Ammon's horn (tissue), 1 donor: ENCODE measurements around the gene PEF1.

Experiments
- DNase-seq: peaks from one replicate; pipeline ENCODE4 v3.0.0-alpha.2; 2016; ENCODE audit warnings: low spot score

PEF1 gene

DNA sequence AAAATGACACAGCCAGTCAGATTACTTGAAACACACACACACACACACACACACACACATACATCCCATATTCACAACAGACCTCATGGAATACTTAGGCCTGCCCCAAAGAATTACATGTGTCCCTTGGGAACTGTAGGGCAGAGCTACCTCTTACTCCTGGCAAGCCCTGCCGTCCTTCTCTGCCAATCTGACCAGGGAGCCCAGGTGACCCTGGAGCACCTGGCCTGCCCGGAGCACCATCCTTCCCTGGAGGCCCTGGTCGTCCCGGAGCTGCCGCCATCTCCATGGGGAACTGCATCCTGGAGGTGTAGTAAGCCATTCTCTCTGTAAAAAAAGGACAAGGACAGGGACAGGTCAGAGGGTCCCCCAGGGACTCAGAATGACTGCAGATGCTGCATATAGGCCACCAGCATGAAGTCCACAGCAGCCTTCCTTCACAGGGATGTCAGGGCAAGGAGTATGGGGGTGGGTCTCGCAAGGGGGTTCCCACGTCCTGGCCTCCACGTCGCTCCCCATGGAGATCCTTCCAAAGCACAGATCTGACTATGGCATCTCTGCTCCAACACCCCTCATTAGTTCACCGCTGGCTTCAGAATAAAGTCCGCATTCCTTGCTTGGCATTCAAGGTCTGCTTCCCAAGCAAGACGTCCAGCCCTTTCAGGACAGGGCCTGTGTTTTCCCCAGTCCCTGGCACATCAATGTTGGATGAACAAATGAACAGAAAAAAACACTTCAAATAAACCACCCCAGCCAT is 9.2 kb upstream of the PEF1 start:
- DNase-seq, result no peak

DNA sequence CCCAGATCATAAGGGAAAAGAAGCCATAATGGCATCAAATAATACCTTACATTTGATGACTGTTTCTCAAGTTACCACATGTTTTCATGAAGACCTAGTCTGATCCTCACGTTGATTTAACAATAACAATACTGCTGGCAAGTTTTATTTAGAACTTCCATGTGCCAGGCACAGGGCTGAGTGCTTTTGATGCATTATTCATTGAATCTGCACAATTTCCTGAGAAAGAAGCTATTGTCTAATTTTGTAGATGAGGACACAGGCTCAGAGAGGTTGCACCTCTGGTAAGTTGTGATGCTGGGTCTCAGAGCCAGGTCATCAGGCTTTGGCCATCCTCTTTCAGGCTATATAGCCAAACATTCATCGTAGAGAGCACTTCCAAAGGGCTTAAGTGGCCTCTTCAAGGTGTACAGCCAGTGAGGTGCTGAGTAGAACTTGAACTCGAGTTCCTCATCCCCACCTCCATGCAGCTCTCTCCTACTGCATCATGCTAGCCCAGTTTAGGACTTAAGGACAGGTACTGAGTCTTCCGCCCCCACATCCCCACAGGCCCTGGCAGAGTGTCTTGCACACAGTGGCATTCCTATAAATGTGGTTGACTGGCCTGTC is 8.3 kb upstream of the PEF1 start:
- DNase-seq, result no peak

DNA sequence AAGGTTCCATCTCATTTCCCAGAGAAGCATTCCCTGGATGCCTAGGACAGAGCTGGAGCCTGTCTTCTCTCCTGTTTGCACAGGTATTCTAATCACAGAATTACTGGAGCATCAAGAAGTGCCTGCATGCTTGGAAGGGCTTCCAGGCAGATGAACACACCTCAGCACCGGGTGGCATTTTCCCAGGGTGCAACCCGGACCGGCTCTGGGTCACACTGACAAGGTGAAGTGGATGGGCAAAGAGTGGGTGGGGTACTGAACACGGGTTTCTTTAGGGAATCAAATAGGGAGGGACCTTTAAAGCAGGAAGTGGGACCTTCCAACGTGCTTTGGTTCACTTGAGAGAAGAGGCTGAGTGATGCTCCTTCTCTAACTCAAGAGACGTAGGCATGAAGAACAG is 7.1 kb upstream of the PEF1 start:
- DNase-seq, result no peak

DNA sequence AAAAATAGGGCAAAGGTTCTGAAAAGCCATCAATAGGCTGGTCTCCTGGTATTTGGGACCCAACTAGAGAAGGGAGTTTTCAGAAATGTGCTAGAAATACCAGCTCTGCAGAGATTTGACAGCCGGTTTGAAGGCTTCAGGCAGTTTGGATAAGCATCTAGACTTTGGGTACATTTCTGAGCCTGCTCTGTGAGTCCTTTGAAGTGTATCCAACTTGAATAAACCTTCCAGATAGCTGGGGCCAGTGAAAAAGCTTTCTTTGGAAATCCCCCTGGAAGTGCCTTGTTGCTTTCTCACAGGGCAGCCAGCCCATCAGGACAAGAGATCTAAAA is 6.4 kb upstream of the PEF1 start:
- no peak for DNase-seq

DNA sequence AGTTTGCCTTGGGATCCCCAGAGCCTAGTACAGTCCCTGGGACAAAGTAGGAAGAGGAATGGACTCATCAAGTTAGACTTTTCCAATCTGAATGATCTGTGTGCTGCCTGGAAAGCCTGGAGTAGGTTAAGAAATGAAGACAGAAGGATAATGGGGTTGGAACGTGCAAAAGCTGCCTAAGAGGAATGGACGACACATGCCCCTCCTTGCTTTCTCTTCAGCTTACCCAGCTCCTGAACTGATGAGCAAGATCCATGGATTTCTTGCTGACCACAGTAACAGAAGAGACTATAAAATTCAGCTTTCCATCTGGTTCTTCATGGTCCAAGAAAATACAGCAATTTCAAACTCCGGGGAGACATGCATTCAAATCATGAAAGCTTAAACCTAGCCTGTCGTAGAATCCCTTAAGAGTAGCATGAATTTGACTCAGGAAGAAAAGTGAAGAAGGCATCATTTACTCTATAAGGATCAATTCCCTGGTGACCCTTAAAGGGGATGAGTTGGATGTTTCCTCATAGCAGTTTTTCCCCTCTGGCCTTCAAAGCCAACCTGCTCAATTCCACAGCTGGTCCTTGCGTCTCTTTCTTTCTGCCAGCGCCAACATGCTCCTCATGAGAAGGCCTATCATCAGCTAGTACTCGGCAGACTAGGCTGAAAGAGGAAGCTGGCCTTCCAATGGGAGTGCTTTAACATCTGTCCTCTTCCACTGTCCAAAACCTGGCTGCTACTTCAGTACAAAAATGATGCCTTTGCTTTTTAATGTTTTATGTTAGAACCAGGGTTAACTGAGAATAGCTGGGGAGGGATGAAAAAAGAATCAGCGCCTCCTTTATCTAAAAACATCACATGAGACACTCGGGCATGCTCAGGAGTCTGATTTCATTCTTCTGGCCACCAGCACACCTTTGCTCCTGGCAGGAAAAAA is 5.7 kb upstream of the PEF1 start:
- DNase-seq, result no peak

DNA sequence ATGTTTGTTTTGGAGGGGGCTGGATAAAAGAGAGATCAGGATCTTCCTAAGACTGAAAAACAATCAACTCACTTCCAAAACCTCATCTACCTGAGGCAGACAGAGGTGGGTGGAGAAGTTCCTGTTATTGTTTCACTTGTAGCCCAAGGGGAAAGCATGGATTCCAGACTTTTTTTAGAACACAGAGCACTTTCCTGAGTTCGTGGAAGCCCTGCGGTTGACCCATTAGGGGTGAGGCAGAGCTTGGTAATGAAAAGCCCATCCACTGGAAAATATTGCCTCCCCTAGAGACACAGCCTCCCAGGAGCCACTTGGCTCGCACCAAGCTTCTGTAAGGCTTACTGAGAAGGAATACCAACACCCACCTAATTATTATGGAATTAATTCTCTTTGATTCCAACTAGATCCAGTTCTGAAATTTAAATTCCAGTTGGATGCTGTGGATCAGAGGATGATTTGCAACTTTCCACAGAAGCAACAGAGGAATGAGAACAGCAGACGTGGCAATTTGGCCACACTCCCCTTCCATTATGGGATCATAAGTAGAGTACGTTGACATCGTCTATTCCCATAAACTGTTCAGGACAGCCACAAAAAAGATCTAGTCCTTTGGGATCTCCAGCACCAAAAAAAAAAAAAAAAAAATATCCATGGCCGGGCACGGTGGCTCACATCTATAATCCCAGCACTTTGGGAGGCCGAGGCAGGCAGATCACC is 4.1 kb upstream of the PEF1 start:
- no peak for DNase-seq

DNA sequence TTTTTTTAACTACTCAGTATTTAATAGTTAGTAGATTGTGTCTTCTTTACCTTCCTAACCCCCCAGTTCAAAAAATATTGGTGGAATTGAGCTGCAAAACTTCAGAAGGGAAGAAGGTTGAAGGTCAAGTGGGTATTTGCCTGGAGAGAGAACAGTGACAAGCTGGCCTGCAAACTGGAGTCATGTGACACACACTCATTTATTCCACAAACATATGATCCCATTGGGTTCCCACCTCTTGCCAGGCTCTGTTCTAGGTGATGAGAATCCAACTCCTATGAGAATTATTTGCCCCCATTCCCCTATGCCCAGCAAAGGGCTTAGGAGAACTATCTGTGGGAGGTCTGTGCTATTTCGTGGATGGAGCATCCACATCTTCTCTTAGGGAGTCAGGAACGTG is 3.5 kb upstream of the PEF1 start:
- no peak for DNase-seq

DNA sequence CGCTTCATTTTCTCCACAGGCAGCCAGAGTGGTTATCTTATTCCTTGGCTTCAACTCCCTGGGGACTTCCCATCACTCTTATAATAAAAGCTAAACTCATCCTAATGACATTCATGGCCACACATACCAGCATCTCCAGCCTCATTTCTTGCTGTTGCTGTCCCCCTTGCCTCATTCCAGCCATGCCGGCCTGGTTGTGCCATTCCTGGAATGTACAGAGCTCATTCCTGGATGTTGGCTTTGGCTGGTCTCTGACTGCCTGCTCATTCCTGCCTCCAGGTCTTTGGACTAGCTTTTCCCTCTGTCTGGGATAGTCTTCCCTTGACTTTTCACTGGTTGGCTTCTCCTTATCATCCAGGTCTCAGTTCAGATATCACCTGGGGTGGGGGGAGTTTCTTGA is 2.4 kb upstream of the PEF1 start:
- no peak for DNase-seq

DNA sequence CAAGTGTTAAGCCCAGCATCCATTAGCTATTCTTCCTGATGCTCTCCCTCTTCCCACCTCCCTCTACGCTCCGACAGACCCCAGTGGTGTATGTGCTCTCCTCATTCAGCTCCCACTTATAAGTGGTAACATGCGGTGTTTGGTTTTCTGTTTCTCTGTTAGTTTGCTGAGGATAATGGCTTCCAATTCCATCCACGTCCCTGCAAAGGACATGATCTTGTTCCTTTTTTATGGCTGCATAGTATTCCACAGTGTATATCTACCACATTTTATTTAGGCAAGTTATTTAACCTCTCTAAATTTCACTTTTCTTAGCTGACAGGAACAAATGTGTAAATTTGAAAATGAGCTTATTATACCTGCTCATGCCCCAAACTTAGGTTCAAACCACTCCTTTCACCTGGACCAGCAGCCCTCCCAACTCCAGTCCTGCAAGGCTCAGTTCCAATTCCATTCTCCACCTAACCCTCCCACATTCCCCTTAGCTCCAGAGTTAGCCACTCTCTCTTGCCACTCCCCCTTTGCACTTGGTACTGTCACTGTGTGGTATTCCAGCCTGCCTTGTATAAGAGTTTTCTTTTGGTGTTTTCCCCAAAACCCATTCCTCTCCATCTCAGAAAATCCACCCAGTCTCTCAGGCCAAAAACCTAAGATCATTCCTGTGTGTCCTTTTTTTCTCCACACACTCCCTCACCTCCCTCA is 1.7 kb upstream of the PEF1 start:
- DNase-seq, result no peak

DNA sequence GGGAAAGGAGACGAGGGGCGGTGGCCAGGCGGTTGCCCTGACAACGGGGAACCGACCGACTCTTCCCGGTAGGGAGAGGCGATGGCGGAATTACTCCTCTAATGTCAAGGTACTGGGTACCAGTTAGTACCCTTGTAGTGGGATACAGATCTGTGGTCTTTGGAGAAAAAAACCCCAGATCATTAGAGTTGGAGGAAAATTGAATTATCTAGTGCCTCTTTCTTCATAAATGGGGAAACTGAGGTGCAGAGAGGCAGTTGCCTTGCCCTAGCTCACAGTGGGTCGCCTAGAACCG is 545 bp upstream of the PEF1 start:
- DNase-seq, result no peak

DNA sequence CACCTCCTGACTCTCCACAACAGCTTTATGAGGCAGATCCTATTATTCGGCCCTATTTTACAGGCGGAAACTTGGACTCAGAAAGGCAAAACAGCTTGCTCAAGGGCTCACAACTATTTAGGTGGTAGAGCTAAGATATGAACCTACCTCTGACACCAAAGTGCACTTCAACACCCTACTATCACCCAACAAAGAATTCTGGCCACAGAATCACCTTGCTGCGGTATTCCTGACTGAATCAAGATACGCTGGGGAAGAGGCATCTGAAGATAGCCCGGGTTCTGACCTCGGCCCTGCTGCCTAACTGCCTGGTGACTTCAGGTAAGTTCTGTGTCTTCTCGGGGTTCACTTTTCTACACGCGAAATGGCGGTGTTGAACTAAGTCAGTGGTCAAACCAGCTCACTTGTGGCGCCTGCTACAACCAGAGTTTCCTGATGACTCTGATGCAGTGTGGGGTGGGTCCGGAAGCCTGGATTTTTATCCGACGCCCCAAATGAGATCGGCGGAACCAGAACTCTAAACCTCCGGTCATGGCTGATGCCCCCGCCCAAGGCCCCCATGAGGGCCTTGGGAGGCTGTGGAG is 608 bp downstream of the PEF1 start:
- DNase-seq, result no peak

DNA sequence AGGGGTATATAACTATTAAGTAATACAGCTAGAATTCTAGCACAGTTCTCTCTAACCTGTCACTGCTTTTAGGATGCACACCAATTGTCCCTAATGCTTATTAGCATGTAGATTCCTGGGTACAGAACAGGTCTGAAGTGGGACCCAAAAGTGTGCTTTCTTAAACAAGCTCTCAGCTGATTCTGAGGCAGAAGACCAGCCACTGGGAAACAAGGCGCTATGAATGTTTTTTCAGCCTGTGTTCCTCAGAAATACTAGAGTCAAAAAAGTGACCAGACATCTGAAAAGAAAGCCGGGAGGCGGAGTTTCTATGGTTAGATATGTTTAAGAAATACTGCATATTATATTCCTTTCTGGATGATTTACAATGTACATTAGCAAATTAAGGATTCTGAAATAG is 1.8 kb downstream of the PEF1 start:
- no peak for DNase-seq

DNA sequence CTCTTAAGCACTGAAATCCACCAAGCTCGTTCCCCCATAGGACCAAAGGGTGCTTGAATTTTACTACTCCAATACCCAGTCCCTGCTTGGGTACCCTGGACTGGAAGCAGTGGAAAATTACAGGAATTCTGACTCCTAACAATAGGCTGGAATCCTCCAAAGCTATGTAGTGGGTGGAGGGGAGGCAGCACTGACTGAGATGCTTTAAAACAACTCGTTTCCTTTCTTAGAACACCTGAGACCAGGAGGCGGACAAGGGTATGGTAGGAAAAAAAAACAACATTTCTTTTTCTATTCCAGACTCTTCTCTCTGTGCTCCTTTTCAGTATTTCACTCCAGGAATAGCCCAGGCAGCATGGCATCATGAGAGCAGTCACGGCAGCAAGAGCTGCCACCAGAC is 2.3 kb downstream of the PEF1 start:
- no peak for DNase-seq

DNA sequence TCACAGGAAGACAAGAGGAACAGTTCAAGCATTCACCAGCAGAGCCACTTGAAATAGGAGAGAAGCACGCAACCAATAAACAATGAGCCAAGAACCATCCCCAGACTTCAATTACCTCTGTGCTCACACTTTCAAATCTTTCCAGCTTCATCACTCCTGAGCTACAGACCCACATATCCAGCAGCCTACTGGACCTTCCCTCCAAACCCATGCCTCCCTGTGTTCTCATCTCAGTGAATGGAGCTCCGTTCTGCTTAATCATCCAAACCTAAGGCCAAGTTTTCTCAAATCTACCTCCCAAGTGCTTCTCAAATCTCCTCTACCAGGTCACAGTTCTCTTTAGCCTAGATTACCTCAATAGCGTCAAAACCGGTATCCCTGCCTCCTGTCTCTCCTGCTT is 3.7 kb downstream of the PEF1 start:
- DNase-seq, result no peak

DNA sequence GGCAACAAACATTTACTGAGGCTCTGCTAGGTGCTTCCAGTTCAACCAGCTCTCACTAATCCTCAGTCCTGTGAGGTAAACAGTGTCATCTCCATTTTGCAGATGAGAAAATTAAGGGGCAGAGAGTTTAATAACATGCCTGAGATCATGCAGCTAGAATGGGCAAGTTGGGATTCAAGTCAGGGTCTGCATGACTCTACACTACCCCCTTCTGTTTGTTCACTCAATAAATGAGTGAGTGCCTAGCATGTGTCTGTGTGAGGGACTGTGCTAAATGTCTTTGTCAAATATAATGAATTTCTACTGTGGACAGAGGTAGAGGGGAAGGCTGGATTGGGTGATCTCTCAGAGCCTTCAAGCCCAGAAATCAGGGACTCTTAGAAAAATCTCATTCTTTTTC is 4.5 kb downstream of the PEF1 start:
- DNase-seq, result no peak

DNA sequence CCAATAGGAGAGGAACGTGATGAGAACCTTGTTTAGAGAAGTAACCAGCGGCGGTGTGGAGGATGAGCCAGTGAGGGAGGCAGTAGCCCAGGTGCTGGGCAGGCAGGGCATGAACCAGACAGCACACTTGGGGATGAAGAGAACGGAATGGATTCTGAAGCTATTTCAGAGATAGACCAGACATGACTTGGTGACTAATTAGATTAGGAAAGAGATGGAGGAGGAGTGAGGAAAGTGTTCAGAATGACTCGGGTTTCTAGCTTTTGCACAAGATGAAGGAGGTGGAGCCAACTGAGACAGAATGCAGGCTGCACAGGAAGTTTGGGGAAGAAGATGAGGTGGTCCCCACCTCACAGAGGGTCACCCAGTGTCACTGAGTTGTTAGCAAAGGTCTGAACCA is 5.1 kb downstream of the PEF1 start:
- DNase-seq, result no peak

DNA sequence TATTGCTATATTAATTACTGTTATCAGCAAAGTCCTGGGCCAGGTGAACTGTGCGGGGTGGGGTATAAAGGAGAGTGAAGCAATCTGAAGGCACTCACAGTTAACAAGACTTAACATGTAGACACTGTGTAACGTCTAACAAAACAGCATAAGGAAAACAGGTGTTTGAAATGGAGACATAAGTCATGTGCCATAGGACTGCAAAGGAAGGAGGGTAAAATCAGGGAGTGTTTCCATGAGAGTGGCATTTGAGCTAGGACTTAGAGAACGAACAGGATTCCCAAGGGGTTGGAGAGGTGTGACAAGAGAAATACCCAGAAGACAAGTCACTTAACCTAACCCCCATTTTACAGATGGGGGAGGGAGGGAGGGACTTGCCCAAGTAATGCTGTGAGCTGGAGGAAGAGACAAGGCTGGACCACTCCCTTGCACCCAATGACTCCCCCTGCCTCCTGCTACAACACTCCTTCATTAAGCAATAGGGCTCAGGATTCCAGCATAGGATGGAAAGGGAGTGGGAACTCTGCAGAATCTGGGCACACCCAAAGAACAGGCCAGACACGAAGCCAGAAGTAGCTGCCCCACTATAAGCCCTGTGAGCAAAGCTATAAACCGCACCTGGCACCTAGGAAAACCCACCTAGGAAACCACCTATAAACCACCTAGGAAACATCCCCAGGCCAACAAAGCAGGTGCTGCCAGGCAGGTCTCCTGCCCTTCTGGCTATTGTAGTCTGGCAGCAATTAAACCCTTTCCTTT is 6.6 kb downstream of the PEF1 start:
- DNase-seq, result no peak

DNA sequence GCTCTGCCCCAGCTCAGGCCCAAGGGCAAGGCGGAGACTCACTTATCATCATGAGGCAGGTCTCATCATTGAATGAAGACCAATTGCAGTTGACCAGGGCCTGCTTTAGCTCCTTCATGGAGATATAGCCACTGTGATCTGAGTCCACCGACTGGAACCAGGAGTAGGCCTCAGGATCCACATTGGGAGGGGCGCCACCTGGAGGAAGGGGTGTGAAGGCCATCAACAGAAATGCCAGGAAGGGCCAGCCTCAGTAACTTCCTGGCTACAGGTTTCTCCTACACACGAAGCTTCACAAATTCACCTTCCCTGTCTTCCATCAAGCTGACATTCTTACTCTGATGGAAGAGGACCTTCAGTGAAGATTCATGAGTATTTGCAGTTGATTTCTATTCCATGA is 11.6 kb downstream of the PEF1 start:
- DNase-seq, result no peak

DNA sequence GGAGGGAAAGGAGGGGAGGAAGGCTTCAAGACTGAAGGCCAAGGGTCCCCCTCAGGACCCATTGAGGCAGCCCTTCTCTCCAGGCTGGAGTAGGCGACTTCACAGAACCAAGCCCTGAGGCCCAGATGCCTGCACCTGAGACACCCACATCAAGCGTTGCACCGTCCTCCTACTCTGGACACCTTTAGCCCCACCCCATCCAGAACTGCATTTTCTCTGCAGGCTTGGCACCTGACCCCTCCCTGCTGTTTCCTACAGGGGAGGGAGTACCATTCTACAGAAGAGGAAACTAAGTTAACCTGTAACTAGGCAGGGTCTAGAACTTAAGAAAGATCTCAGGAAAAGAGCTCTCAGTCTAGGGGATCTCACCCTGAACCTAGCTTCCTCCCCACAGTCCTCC is 12.0 kb downstream of the PEF1 start:
- no peak for DNase-seq

DNA sequence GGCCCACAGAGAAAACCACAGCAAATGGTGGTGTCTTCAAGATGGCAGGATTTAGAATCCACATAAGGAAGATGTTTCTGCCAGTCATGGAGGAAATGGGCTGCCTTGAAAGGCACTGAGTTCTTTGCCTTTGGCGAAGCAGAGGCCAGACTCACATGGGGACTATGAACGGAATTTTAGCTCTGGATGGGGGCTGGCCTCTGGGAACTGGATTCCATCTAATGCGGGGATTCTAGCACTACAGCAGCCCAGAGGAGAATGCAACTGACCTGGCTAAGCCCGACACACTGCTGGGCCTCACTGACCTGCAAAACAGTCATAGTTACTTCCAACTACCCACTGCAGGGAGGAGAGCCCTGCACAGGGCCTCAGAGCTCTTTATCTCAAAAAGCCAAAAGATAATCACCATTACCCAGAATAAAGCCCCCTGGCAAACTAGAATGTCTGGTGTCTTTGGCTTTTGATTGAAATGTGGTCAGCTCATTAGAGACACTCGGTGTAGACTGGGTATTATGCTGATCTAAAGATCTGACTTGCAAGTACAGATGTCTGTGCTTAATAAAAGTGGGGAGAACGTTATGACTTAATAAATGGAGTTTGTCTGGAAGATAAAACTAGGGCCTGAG is 15.6 kb downstream of the PEF1 start:
- no peak for DNase-seq
